HL-60 (cell line): ENCODE data around the gene CCNE1.

Experiments used
- CTCF ChIP-seq: IDR thresholded peaks from one replicate; pipeline ENCODE4 v1.5.1; 2011; ENCODE audit warnings: low read length, control low read depth, inconsistent platforms; ENCODE audit not compliant: insufficient read depth
- GABPA ChIP-seq: IDR thresholded peaks from 2 replicates; pipeline ENCODE4 v1.6.1; 2012; ENCODE audit warnings: low read depth
- POLR2AphosphoS5 ChIP-seq: IDR thresholded peaks from 2 replicates; pipeline ENCODE4 v1.6.1; 2012; ENCODE audit warnings: low read depth
- REST ChIP-seq: IDR thresholded peaks from 2 replicates; pipeline ENCODE4 v1.6.1; 2012; ENCODE audit warnings: low read depth; ENCODE audit not compliant: insufficient replicate concordance

- TF ChIP-seq CTCF (no peak), POLR2AphosphoS5 (no peak), REST (no peak), GABPA (no peak)
Observed at GRCh38 chr19:29807870-29808405, 3.9 kb upstream of the CCNE1 start.
